Thoracic aorta (tissue), 2 donors: ENCODE data around the gene SRGAP1. TPM values are rescaled to one million over a fixed set of nuclear protein-coding genes. Genes with fewer than 3 reads are reported as not detected.
"Not testable (repeated sequence)": the region's sequence is repeated elsewhere in the genome, so short reads cannot be mapped to it uniquely, and the experiment has no call there.

Source experiments
- ATAC-seq: fragments of 150-250 bp; one replicate; pipeline ENCODE4 v1.8.0; 2017; ENCODE audit warnings: low read depth; ENCODE audit not compliant: insufficient number of reproducible peaks, low FRiP score
- DNase-seq: peaks from one replicate; pipeline ENCODE4 v3.0.0-alpha.2; 2020; ENCODE audit warnings: low spot score
- H3K27ac ChIP-seq, 2 donors: fragments of 200-600 bp; sonication (generic); 1 replicate in 1 of 2; 2 replicates in 1 of 2; pipeline ENCODE4 v1.5.1; 2016; ENCODE audit warnings: mild to moderate bottlenecking in 2 of 2, moderate library complexity in 2 of 2
- H3K27me3 ChIP-seq: fragments of 200-600 bp; sonication (generic); replicated peaks from 2 replicates; pipeline ENCODE4 v1.6.0; 2016; ENCODE audit warnings: mild to moderate bottlenecking; ENCODE audit not compliant: insufficient read depth
- H3K36me3 ChIP-seq: fragments of 200-600 bp; sonication (generic); one replicate; pipeline ENCODE4 v1.5.1; 2016
- H3K4me1 ChIP-seq, 2 donors: fragments of 200-600 bp; sonication (generic); 1 replicate in 1 of 2; 2 replicates in 1 of 2; pipeline versions ENCODE4 v1.5.1 to v1.6.0; 2016; ENCODE audit warnings: low read depth in 2 of 2, mild to moderate bottlenecking in 1 of 2; ENCODE audit not compliant: control insufficient read depth in 1 of 2
- H3K4me3 ChIP-seq: fragments of 200-600 bp; sonication (generic); 2 replicates; pipeline ENCODE4 v1.5.1; 2016; ENCODE audit warnings: mild to moderate bottlenecking
- H3K9me3 ChIP-seq: fragments of 200-600 bp; sonication (generic); 2 replicates; pipeline ENCODE4 v1.5.1; 2016
- total RNA-seq, 2 donors: library from RNA; depleted of rRNA; stranded (reverse); fragments of >200 nt; gene quantifications; one replicate each; pipeline versions ENCODE4 v1.1.0 to v1.2.3, GENCODE V29; 2016
- TF ChIP-seq, protein P1 (sequence below): fragments of 200-600 bp; sonication (generic); IDR thresholded peaks from one replicate; pipeline ENCODE4 v1.5.1; 2019; ENCODE audit warnings: antibody characterized with exemption

The SRGAP1 gene
- total RNA-seq, 2 donors from 2014 or later = 7.9 to 24.1 TPM

DNA sequence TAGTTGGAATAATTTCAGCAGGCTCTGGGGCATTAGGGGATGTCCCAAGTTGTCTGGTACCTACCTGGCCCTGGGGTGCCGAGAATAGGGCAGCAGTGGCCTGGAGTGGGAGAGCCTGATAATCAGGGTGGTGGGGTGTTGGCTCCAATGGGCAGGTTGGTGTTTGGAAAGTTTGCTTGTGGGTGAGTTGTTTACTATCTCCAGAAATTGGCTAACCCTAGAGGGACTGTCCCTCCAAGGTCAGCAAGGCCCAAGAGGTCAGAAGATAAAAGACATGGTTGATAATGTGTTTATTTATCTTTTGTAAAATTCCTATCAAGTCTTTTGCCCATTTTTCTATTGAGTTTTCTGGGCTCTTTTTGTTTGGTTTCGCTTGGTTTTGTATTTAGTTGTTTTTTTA, 272.5 kb downstream of the SRGAP1 start:
- no peaks in the 10 kb centered on the region for H3K27me3 ChIP-seq
- no peak for DNase-seq
- no peaks in the 10 kb centered on the region for H3K9me3 ChIP-seq
- peaks cover 4% of the 10 kb centered on the region for H3K36me3 ChIP-seq
- ATAC-seq = no peak
- no peaks in the 10 kb centered on the region for H3K4me1 ChIP-seq
- TF ChIP-seq, protein P1, sequence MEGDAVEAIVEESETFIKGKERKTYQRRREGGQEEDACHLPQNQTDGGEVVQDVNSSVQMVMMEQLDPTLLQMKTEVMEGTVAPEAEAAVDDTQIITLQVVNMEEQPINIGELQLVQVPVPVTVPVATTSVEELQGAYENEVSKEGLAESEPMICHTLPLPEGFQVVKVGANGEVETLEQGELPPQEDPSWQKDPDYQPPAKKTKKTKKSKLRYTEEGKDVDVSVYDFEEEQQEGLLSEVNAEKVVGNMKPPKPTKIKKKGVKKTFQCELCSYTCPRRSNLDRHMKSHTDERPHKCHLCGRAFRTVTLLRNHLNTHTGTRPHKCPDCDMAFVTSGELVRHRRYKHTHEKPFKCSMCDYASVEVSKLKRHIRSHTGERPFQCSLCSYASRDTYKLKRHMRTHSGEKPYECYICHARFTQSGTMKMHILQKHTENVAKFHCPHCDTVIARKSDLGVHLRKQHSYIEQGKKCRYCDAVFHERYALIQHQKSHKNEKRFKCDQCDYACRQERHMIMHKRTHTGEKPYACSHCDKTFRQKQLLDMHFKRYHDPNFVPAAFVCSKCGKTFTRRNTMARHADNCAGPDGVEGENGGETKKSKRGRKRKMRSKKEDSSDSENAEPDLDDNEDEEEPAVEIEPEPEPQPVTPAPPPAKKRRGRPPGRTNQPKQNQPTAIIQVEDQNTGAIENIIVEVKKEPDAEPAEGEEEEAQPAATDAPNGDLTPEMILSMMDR = no peak
- H3K4me3 ChIP-seq = no peak overlapping the region
- no peak overlapping the region for H3K27ac ChIP-seq

DNA sequence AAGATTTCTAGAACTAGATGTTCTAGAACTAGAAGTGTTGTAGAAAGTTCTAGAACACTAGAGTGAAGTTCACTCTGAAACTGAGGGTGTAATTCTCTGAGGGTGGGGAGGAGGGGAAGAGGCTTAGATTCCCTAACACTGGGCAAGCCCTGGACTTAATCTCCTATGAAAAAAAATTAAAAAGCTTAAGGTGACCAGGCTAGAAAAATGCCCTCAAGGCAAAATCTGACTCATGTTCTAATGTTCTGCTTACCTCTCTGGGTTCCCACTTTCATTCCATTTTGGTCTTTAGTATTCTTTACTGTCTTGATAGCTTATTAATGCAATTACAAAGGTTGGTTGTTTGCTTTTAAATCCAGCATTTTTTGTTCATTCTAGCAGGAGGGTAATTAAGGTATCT, 276.1 kb downstream of the SRGAP1 start:
- TF ChIP-seq, protein P1 = no peak
- Histone ChIP-seq H3K4me1 (no peaks in the 10 kb centered on the region), H3K4me3 (no peak overlapping the region), H3K27ac (no peak overlapping the region), H3K36me3 (no peaks in the 10 kb centered on the region), H3K27me3 (no peaks in the 10 kb centered on the region), H3K9me3 (no peaks in the 10 kb centered on the region)
- ATAC-seq (no peak), DNase-seq (no peak)

DNA sequence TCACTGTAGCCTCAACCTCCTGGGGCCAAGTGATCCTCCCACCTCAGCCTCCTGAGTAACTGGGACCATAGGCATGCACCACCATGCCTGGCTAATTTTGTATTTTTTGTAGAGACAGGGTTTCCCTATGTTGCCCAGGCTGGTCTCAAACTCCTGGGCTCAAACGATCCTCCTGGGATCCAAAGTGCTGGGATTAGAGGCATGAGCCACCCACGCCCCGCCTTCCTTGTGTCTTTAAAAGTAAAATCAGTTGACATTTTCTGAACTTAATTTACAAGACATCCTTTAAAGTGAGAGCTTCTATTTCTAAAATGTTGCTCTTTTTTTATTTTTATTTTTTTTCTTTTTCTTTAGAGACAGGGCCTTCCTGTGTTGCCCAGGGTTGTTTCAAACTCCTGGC, 276.6 kb downstream of the SRGAP1 start:
- not testable (repeated sequence) for DNase-seq, H3K9me3 ChIP-seq, H3K4me3 ChIP-seq, H3K27ac ChIP-seq, H3K27me3 ChIP-seq, H3K36me3 ChIP-seq, H3K4me1 ChIP-seq, ATAC-seq

DNA sequence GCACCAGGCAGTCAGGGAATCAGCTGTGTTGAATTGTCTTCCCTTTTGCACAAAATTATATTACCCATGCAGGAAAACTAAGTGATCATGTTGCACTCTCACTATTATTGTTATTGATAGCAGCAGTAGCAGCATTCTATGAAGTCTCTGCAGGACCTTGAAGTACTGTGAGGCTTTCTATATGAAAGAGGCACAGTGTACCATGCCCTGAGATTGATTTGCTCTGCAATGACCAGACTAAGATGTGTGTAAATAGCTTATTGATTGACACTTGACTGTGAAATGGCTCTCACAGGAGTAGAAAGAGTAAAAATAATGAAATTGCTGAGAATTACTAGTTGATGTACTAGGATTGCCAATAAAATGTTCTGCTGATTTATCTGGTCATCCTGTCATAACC, 277.7 kb downstream of the SRGAP1 start:
- H3K4me1 ChIP-seq = no peaks in the 10 kb centered on the region
- H3K4me3 ChIP-seq = no peak overlapping the region
- DNase-seq (no peak), ATAC-seq (no peak)
- H3K36me3 ChIP-seq = no peaks in the 10 kb centered on the region
- TF ChIP-seq, protein P1 = no peak
- no peaks in the 10 kb centered on the region for H3K9me3 ChIP-seq
- H3K27ac ChIP-seq = no peak overlapping the region
- H3K27me3 ChIP-seq = no peaks in the 10 kb centered on the region

DNA sequence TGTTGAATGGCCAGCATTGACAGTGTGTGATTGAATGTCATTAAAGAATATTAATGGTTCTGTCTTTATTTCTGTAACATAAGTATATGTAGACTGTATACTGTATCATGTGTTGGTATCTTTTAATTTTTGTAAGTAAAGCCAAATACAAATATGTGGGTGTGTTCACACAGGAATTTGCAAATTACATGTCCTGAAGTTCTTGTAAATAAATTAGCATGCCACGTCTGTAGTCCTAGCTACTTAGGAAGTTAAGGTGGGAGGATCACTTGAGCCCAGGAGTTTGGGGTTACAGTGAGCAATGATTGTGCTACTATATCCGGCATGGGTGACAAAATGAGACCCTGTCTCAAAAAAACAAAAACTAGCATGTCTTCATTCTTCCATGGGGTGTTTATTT, 278.5 kb downstream of the SRGAP1 start:
- Histone ChIP-seq H3K27me3 (no peaks in the 10 kb centered on the region), H3K27ac (no peak overlapping the region), H3K9me3 (no peaks in the 10 kb centered on the region), H3K36me3 (peaks cover 2% of the 10 kb centered on the region), H3K4me1 (no peaks in the 10 kb centered on the region), H3K4me3 (no peak overlapping the region)
- ATAC-seq (no peak), DNase-seq (no peak)
- TF ChIP-seq, protein P1 = no peak

DNA sequence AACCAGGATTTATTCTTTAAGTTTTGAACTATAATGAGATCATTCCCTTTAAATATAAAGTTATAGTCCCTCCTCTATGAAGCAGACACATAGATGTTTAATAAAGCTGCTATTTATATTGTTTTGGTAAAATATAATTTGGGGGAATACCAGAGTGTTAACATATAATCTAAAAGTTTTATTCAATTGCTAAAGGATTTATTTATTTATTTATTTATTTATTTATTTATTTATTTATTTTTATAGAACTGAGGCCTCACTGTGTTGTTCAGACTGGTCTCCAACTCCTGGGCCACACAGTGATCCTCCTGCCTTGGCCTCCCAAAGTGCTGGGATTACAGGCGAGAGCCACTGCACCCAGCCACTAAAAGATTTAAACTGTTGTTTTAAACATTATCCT, 278.9 kb downstream of the SRGAP1 start:
- TF ChIP-seq, protein P1 = no peak
- Histone ChIP-seq H3K9me3 (no peaks in the 10 kb centered on the region), H3K27ac (no peak overlapping the region), H3K36me3 (peaks cover 2% of the 10 kb centered on the region), H3K4me1 (no peaks in the 10 kb centered on the region), H3K4me3 (no peak overlapping the region), H3K27me3 (no peaks in the 10 kb centered on the region)
- DNase-seq (no peak), ATAC-seq (no peak)
